ES-I3 (cell line): ENCODE measurements around the gene EGLN1.

Source experiments
- H3K36me3 ChIP-seq: 2 replicates; pipeline ENCODE4 v1.6.1; 2013; ENCODE audit warnings: mild to moderate bottlenecking, low read length, control low read depth, moderate library complexity; ENCODE audit not compliant: insufficient read depth
- H3K4me1 ChIP-seq: 2 replicates; pipeline ENCODE4 v1.6.1; 2013; ENCODE audit warnings: mild to moderate bottlenecking, control low read depth, low read length; ENCODE audit not compliant: insufficient read depth
- H3K9ac ChIP-seq: 2 replicates; pipeline ENCODE4 v1.6.1; 2013; ENCODE audit warnings: low read depth, mild to moderate bottlenecking, low read length, moderate library complexity
- H3K9me3 ChIP-seq: 2 replicates; pipeline ENCODE4 v1.6.1; 2013; ENCODE audit warnings: mild to moderate bottlenecking, low read length, moderate library complexity; ENCODE audit not compliant: control insufficient read depth, insufficient read depth

Gene EGLN1

DNA sequence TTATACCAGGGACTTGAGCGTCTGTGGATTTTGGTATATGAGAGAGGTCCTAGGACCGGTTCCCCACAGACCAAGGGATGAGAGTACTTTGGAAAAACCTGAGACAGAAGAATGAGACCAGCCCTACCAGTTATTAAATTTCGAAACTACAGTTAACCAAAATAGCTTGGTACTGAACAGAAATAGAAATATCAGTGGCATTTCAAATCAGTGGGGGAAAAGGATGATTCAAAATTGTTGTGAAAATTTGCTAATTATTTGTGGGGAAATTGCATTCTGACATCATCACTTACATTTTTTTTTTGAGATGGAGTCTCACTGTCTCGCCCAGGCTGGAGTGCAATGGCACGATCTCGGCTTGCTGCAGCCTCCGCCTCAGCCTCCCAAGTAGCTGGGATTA, 92.6 kb downstream of the EGLN1 start:
- H3K4me1 ChIP-seq, result no peaks in the 10 kb centered on the region
- H3K36me3 ChIP-seq, result no peaks in the 10 kb centered on the region
- no peak overlapping the region for H3K9ac ChIP-seq
- H3K9me3 ChIP-seq, result no peaks in the 10 kb centered on the region

DNA sequence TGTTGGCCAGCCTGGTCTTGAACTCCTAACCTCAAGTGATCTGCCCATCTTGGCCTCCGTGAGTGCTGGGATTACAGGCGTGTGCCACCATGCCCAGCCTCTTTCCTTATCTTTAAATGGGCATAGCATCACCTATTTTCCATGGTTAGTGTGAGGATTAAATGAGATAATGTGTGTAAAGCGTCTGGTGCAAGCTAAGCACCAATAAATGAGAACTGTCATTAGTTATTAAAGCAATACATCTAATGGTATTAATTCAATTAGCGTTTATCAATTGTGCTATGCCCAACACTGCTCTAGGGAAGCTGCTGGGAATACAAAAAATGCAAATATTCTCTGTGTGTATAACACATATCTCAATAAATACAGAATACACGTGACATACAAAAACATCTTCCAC, 94.5 kb downstream of the EGLN1 start:
- Histone ChIP-seq H3K9me3 (no peaks in the 10 kb centered on the region), H3K4me1 (no peaks in the 10 kb centered on the region; the same call in 1 of the 2 replicates), H3K36me3 (no peaks in the 10 kb centered on the region), H3K9ac (no peak overlapping the region)

DNA sequence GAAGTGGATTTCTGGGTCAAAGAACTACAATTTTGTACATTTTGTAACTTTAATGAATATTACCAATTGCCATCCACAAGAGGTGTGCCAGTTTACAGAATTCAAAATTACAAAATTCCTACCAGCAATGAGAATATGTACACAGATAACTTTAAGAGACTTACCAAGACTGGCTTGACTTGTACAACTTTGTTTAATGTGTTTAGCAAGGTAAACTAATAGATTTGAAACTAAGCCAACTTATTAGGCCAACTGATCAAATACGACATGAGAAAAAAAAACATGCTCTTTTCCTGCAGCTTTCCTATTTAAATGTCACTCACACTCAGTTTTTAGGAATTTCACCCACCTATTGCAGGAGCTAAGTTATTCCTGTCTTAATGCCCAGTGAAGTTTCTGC, 95.8 kb downstream of the EGLN1 start:
- Histone ChIP-seq H3K9me3 (no peaks in the 10 kb centered on the region), H3K4me1 (no peaks in the 10 kb centered on the region; the same call in 1 of the 2 replicates), H3K9ac (no peak overlapping the region), H3K36me3 (no peaks in the 10 kb centered on the region)

DNA sequence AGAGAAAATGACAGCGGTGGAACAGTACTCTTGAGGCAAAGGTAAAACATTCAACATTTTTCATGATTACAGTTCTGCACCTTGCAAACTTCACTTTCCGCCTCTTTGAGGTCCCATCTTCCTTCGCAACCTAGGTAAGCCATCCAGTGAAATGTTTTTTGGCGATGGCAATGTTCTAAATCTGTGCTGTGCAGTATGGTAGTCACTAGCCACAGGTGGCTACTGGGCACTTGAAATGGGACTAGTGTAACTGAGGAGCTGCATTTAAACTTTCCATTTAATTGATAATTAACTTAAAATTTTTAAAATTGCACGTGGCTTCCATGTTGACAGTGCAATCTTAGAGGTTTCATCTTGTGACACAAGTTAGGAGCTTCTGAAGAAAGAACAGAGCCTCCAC, 97.4 kb downstream of the EGLN1 start:
- Histone ChIP-seq H3K36me3 (no peaks in the 10 kb centered on the region), H3K9ac (no peak overlapping the region), H3K9me3 (no peaks in the 10 kb centered on the region), H3K4me1 (no peaks in the 10 kb centered on the region; the same call in 1 of the 2 replicates)

DNA sequence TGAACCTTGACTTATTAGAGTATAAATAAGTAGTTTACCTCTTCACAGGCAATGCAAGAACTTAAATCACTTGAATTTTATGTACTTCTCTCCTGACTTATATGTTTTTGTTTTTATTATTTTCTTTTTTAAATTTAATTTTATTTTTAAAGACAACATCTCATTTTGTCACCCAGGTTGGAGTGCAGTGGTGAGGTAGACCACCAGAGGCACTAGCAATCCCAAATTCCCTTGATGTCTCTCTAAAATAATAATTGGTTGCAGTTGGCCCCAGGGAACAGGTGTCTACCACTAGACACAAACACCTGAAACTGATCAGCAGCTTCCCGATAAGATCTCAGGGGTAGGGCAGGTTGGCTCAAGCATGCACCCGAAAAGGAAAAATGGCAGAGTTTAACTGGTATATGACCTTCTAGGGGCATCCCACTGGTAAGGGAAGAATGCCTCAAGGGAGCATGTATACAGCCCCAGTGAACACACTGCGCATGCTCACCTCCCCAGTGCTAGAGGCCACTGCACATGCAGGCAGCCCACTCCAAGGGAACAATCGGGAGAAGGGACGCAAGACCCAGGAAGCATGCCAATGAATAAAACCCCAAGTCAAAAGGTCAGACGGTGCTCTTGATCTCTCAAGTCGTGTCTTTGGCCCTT, 99.1 kb downstream of the EGLN1 start:
- H3K9ac ChIP-seq, result no peak overlapping the region
- no peaks in the 10 kb centered on the region for H3K9me3 ChIP-seq
- no peaks in the 10 kb centered on the region for H3K36me3 ChIP-seq
- no peaks in the 10 kb centered on the region; the same call in 1 of the 2 replicates for H3K4me1 ChIP-seq

DNA sequence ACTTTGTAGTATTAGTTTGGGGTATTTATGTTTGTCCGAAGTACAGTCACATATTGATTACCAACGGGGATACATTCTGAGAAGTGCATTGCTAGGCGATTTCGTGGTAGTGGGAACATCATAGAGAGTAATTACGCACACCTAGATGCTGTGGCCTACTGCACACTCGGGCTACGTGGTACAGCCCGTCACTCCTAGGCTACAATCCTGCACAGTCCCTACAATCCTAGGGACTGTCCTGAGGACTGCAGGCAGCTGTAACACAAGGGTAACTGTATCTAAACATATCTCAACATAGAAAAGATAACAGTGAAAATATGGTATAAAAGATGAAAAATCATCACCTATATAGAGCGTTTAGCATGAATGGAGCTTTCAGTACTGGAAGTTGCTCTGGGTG, 103.0 kb downstream of the EGLN1 start:
- Histone ChIP-seq H3K9me3 (no peaks in the 10 kb centered on the region), H3K9ac (no peak overlapping the region), H3K4me1 (no peaks in the 10 kb centered on the region; the same call in 1 of the 2 replicates)

DNA sequence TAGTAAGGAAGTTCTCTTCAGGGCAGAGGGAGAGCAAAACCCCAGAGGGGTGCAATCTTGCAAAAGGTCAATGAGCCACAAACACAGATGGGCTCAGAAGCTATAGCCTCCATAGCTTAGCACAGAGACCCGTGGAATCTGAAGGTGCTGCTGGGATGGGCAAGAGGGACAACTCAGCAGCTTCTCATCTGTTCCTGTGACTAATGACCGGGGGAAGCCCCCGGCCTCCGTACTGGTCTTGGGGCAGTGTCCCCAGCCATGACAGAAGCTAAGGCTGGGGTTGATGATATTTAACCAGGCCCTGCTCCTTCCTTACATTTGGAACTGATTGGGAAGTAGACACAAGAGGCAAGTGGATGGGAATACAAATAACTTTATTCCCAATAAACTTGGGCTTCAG, 103.5 kb downstream of the EGLN1 start:
- H3K36me3 ChIP-seq, result no peaks in the 10 kb centered on the region
- H3K4me1 ChIP-seq, result no peaks in the 10 kb centered on the region; the same call in 1 of the 2 replicates
- no peak overlapping the region for H3K9ac ChIP-seq
- H3K9me3 ChIP-seq, result no peaks in the 10 kb centered on the region

More for the DNA sequence above, 103.0 kb downstream of the EGLN1 start:
- no peaks in the 10 kb centered on the region for H3K36me3 ChIP-seq

DNA sequence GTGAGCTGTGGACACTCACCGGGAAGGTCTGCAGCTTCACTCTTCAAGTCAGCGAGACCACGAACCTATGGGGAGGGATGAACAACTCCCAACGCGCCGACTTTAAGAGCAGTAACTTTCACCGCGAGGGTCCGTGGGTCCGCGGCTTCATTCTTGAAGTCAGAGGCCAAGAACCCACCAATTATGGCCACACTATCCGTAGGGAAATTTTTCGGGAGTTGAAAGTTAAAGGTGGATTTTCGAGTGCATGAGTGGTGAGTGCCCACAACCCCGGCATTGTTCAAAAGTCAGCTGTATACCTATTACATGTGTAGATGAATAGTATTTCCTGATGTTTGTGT, 104.1 kb downstream of the EGLN1 start:
- no peaks in the 10 kb centered on the region for H3K36me3 ChIP-seq
- H3K9ac ChIP-seq, result no peak overlapping the region
- no peaks in the 10 kb centered on the region for H3K9me3 ChIP-seq
- no peaks in the 10 kb centered on the region for H3K4me1 ChIP-seq

DNA sequence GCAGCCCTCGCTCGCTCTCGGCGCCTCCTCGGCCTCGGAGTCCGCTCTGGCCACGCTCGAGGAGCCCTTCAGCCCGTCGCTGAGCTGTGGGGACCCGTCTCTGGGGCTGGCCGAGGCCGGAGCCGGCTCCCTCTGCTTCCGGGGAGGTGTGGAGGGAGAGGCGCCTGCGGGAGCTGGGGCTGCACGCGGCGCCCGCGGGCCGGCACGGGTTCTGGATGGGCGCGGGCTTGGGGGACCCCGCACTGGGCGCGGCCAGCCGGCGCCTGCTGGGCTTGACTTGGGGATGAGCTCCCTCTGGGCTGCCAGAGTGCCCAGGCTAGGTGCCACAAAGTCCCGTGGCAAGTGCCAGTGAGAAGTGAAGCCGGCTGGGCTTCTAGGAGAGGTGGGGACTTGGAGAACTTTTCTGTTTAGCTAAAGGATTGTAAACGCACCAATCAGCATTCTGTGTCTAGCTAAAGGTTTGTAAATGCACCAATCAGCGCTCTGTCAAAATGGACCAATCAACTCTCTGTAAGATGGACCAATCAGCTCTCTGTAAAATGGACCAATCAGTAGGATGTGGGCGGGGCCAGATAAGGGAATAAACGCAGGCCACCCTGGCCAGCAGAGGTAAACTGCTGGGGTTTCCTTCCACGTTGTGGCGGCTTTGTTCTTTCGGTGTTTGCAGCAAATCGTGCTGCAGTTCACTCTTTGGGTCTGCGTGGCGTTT, 104.6 kb downstream of the EGLN1 start:
- Histone ChIP-seq H3K4me1 (no peaks in the 10 kb centered on the region), H3K9me3 (no peaks in the 10 kb centered on the region), H3K9ac (no peak overlapping the region), H3K36me3 (no peaks in the 10 kb centered on the region)

DNA sequence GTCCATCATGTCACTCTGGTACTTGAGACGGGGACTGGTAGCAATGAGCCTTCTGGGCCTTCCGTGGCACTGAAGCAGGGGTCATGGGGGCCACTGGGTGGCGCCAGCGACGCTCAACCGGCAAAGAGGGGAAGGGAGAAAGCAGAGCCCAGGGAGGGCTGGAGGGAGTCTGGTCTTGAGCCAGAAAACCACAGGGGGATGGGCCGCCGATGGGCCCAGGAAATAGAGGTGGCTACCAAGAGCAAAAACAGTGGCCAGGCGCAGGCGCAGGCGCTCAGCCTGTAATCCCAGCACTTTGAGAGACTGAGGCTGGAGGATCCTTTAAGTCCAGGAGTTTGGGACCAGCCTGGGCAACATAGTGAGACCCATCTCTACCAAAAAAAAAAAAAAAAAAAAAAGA, 106.2 kb downstream of the EGLN1 start:
- Histone ChIP-seq H3K9me3 (no peaks in the 10 kb centered on the region), H3K36me3 (no peaks in the 10 kb centered on the region), H3K9ac (no peak overlapping the region), H3K4me1 (no peaks in the 10 kb centered on the region)
